ENCODE measurements around the gene PRUNE1.

Gene PRUNE1

GRCh38 chr1:151043163-151043562, 34.9 kb downstream of the PRUNE1 start (continued):
- TF ChIP-seq CREB5 (CRISPR knock-in tag; IDR thresholded peaks at IDR 0.05; ENCODE audit: low read depth) (no peak), CSRNP3 (CRISPR knock-in tag; IDR thresholded peaks at IDR 0.05) (no peak), RARB (CRISPR knock-in tag; IDR thresholded peaks at IDR 0.05) (no peak)

- peak; percentile 79 for ATAC-seq
- TF ChIP-seq PATZ1 (CRISPR knock-in tag; IDR thresholded peaks at IDR 0.05; ENCODE audit: borderline replicate concordance) (0 out of 2 replicates have a peak, but pooled peaks have one; percentile 41), TOX (CRISPR knock-in tag; IDR thresholded peaks at IDR 0.05; ENCODE audit: borderline replicate concordance) (no peak)
Observed at GRCh38 chr1:151047591-151047924, 39.3 kb downstream of the PRUNE1 start, which contains the start of gene C1orf56. TSS of gene C1orf56 (plus strand) at chr1:151047751. CDS start at chr1:151047848, 97 bp downstream.

- peak; percentile 87 for ATAC-seq
- TF ChIP-seq ZC3H10 (CRISPR knock-in tag; IDR thresholded peaks at IDR 0.05) (no peak), TOX (CRISPR knock-in tag; IDR thresholded peaks at IDR 0.05; ENCODE audit: borderline replicate concordance) (peak; percentile 24; the same call in 1 of the 2 replicates), ZFP3 (CRISPR knock-in tag; IDR thresholded peaks at IDR 0.05) (peak; percentile 30; the same call in 1 of the 2 replicates), GLIS3 (CRISPR knock-in tag; IDR thresholded peaks at IDR 0.05) (0 out of 2 replicates have a peak, but pooled peaks have one; percentile 51)
Observed at GRCh38 chr1:151047925-151048644, 39.8 kb downstream of the PRUNE1 start.

GRCh38 chr1:151048645-151049032, 40.4 kb downstream of the PRUNE1 start:
- no peak for ATAC-seq
- no peak for TF ChIP-seq CREB5 (CRISPR knock-in tag; IDR thresholded peaks at IDR 0.05; ENCODE audit: low read depth)
- TF ChIP-seq ISL1 (CRISPR knock-in tag; IDR thresholded peaks at IDR 0.05): no peak
- no peak for TF ChIP-seq OSR1 (CRISPR knock-in tag; IDR thresholded peaks at IDR 0.05)
- TF ChIP-seq POU6F1 (CRISPR knock-in tag; IDR thresholded peaks at IDR 0.05; ENCODE audit: borderline replicate concordance, low read depth): no peak
- TF ChIP-seq PATZ1 (CRISPR knock-in tag; IDR thresholded peaks at IDR 0.05; ENCODE audit: borderline replicate concordance): no peak
- TF ChIP-seq ZNF70 (CRISPR knock-in tag; IDR thresholded peaks at IDR 0.05): no peak
- TF ChIP-seq RARB (CRISPR knock-in tag; IDR thresholded peaks at IDR 0.05): no peak
- TF ChIP-seq ZNF8 (CRISPR knock-in tag; IDR thresholded peaks at IDR 0.05): no peak
- TF ChIP-seq CSRNP3 (CRISPR knock-in tag; IDR thresholded peaks at IDR 0.05): no peak
- TF ChIP-seq ZFP30 (CRISPR knock-in tag; IDR thresholded peaks at IDR 0.05): no peak
- no peak for TF ChIP-seq ZC3H10 (CRISPR knock-in tag; IDR thresholded peaks at IDR 0.05)
- no peak for TF ChIP-seq CSDC2 (CRISPR knock-in tag; IDR thresholded peaks at IDR 0.05)
- TF ChIP-seq TOX (CRISPR knock-in tag; IDR thresholded peaks at IDR 0.05; ENCODE audit: borderline replicate concordance): no peak

Measured in SK-N-SH treated with all-trans-retinoic acid at 6 μM for 48 hours (cell line).